WTC11 (cell line): ENCODE results near the gene PLA2G2E. TPM values are rescaled to one million over a fixed set of nuclear protein-coding genes. Genes with fewer than 3 reads are reported as not detected.

ENCODE experiments used
- ATAC-seq: fragments of 200-7000 bp; cut with Tn5 transposase; 2 replicates; pipeline ENCODE4 v1.10.0; 2021; ENCODE audit warnings: mild to moderate bottlenecking, moderate library complexity
- CTCF ChIA-PET: fragments of 300-600 bp; sonication (Branson Sonifier 250); formaldehyde crosslinking; loops from one replicate; lab custom pipeline; 2021; ENCODE audit warnings: antibody characterized with exemption; lab: Charles Lee
- POLR2A ChIA-PET: fragments of 350-600 bp; sonication (Branson Sonifier 250); formaldehyde crosslinking; loops from one replicate; lab custom pipeline; 2021; ENCODE audit warnings: antibody characterized with exemption; lab: Charles Lee
- DNase-seq: peaks from one replicate; pipeline ENCODE4 v3.0.0; 2021; ENCODE audit warnings: low spot score
- H3K27ac Mint-ChIP-seq: 2 replicates; pipeline ENCODE4 v1.8.0; 2021; ENCODE audit warnings: mixed read lengths
- H3K27me3 Mint-ChIP-seq: 2 replicates; pipeline ENCODE4 v1.8.0; 2021; ENCODE audit warnings: low read depth, mild to moderate bottlenecking, moderate library complexity, mixed read lengths
- H3K36me3 Mint-ChIP-seq: 2 replicates; pipeline ENCODE4 v1.8.0; 2021; ENCODE audit warnings: mixed read lengths
- H3K4me1 Mint-ChIP-seq: 2 replicates; pipeline ENCODE4 v1.8.0; 2022; ENCODE audit warnings: mixed read lengths
- H3K4me3 Mint-ChIP-seq: 2 replicates; pipeline ENCODE4 v1.8.0; 2021; ENCODE audit warnings: mild to moderate bottlenecking, moderate library complexity, mixed read lengths
- H3K9me3 Mint-ChIP-seq: 2 replicates; pipeline ENCODE4 v1.8.0; 2021; ENCODE audit warnings: mixed read lengths
- ATF6 ChIP-seq: sonication (generic); formaldehyde crosslinking; IDR thresholded peaks from 2 replicates; pipeline ENCODE4 v1.8.1; 2023; ENCODE audit warnings: mild to moderate bottlenecking, missing genetic modification reagents
- CREM ChIP-seq: sonication (generic); formaldehyde crosslinking; IDR thresholded peaks from 2 replicates; pipeline ENCODE4 v1.8.1; 2022; ENCODE audit warnings: mild to moderate bottlenecking, missing genetic modification reagents, moderate library complexity
- ESRRA ChIP-seq: sonication (generic); formaldehyde crosslinking; IDR thresholded peaks from 2 replicates; pipeline ENCODE4 v1.8.1; 2022; ENCODE audit warnings: mild to moderate bottlenecking, missing genetic modification reagents, borderline replicate concordance
- GABPB1 ChIP-seq: sonication (generic); formaldehyde crosslinking; IDR thresholded peaks from 2 replicates; pipeline ENCODE4 v1.8.1; 2023; ENCODE audit warnings: mild to moderate bottlenecking, missing genetic modification reagents
- GRHL2 ChIP-seq: fragments of 250-450 bp; sonication (Bioruptor Pico); IDR thresholded peaks from 2 replicates; pipeline ENCODE4 v1.8.0; 2022; ENCODE audit warnings: mild to moderate bottlenecking, moderate library complexity; ENCODE audit not compliant: insufficient replicate concordance, severe bottlenecking
- HMGA2 ChIP-seq: fragments of 250-450 bp; sonication (Bioruptor Pico); IDR thresholded peaks from 2 replicates; pipeline ENCODE4 v1.4.0; 2021; ENCODE audit warnings: mild to moderate bottlenecking, moderate library complexity
- KAT7 ChIP-seq: sonication (generic); formaldehyde crosslinking; IDR thresholded peaks from 2 replicates; pipeline ENCODE4 v1.8.1; 2023; ENCODE audit warnings: missing genetic modification reagents, mild to moderate bottlenecking, borderline replicate concordance
- MLX ChIP-seq: sonication (generic); formaldehyde crosslinking; IDR thresholded peaks from 2 replicates; pipeline ENCODE4 v1.8.1; 2023; ENCODE audit warnings: mild to moderate bottlenecking, missing genetic modification reagents, moderate library complexity
- MXD4 ChIP-seq: fragments of 250-450 bp; sonication (Bioruptor Pico); IDR thresholded peaks from 2 replicates; pipeline ENCODE4 v1.8.0; 2021; ENCODE audit warnings: mild to moderate bottlenecking, moderate library complexity, borderline replicate concordance
- NFYB ChIP-seq: sonication (generic); formaldehyde crosslinking; conservative IDR thresholded peaks from 2 replicates; pipeline ENCODE4 v1.8.0; 2022; ENCODE audit warnings: low read depth, missing genetic modification reagents
- PREB ChIP-seq: sonication (generic); formaldehyde crosslinking; IDR thresholded peaks from 2 replicates; pipeline ENCODE4 v1.8.1; 2022; ENCODE audit warnings: mild to moderate bottlenecking, missing genetic modification reagents, moderate library complexity, borderline replicate concordance
- RELA ChIP-seq: sonication (generic); formaldehyde crosslinking; IDR thresholded peaks from 2 replicates; pipeline ENCODE4 v1.8.1; 2022; ENCODE audit warnings: missing genetic modification reagents, mild to moderate bottlenecking, borderline replicate concordance
- SP1 ChIP-seq: sonication (generic); formaldehyde crosslinking; conservative IDR thresholded peaks from 2 replicates; pipeline ENCODE4 v1.8.1; 2022; ENCODE audit warnings: missing genetic modification reagents
- ZBTB21 ChIP-seq: sonication (generic); formaldehyde crosslinking; IDR thresholded peaks from 2 replicates; pipeline ENCODE4 v1.8.1; 2023; ENCODE audit warnings: mild to moderate bottlenecking, missing genetic modification reagents, borderline replicate concordance
- ZNF121 ChIP-seq: sonication (generic); formaldehyde crosslinking; IDR thresholded peaks from 2 replicates; pipeline ENCODE4 v1.8.0; 2023; ENCODE audit warnings: missing genetic modification reagents
- ZNF138 ChIP-seq: sonication (generic); formaldehyde crosslinking; conservative IDR thresholded peaks from 2 replicates; pipeline ENCODE4 v1.8.1; 2022; ENCODE audit warnings: mild to moderate bottlenecking, moderate library complexity, missing genetic modification reagents
- ZNF317 ChIP-seq: sonication (generic); formaldehyde crosslinking; IDR thresholded peaks from 2 replicates; pipeline ENCODE4 v1.8.1; 2023; ENCODE audit warnings: low read depth, mild to moderate bottlenecking, moderate library complexity, missing genetic modification reagents, borderline replicate concordance
- ZNF425 ChIP-seq: fragments of 250-450 bp; sonication (Bioruptor Pico); conservative IDR thresholded peaks from 2 replicates; pipeline ENCODE4 v1.9.0; 2021; ENCODE audit warnings: mild to moderate bottlenecking
- total RNA-seq: library from RNA; stranded (reverse); gene quantifications from 3 replicates; pipeline ENCODE4 v1.2.3, GENCODE V29; 2021
- TF ChIP-seq, protein P1 (sequence below): sonication (generic); formaldehyde crosslinking; IDR thresholded peaks from 2 replicates; pipeline ENCODE4 v1.8.0; 2022; ENCODE audit warnings: mild to moderate bottlenecking, missing genetic modification reagents
- TF ChIP-seq, protein P2 (sequence below): fragments of 250-450 bp; sonication (Bioruptor Pico); IDR thresholded peaks from 2 replicates; pipeline ENCODE4 v1.8.0; 2021; ENCODE audit warnings: mild to moderate bottlenecking
- TF ChIP-seq, protein P3 (sequence below): sonication (generic); formaldehyde crosslinking; conservative IDR thresholded peaks from 2 replicates; pipeline ENCODE4 v1.8.1; 2022; ENCODE audit warnings: mild to moderate bottlenecking, missing genetic modification reagents
- TF ChIP-seq, protein P4 (sequence below): fragments of 250-450 bp; sonication (Bioruptor Pico); IDR thresholded peaks from 2 replicates; pipeline ENCODE4 v1.9.0; 2021; ENCODE audit warnings: moderate library complexity, mild to moderate bottlenecking, inconsistent platforms, borderline replicate concordance
- TF ChIP-seq, protein P5 (sequence below): sonication (generic); formaldehyde crosslinking; conservative IDR thresholded peaks from 2 replicates; pipeline ENCODE4 v1.8.1; 2023; ENCODE audit warnings: mild to moderate bottlenecking, low read depth, missing genetic modification reagents, moderate library complexity

The PLA2G2E gene
- total RNA-seq, 1 experiment from 2014 or later = not detected

DNA sequence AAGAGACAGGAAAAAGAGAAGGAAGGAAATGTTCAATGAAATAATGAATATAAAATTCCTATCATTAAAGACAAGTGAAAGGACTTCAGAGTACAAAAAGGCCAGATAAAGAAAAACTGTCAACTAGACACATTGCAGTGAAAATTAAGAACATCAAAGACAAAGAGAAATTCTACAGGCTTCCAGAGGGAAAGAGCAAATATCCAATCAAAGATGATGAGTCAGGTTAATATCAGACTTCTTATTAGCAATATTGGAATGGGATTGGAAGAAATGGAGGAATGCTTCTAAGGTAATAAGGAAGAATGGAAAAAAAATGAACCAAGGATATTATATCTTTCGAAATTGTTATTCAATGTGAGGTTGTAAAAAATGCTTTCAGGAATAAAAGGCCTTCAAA, 48.2 kb upstream of the PLA2G2E start:
- no peak for TF ChIP-seq ZBTB21 (CRISPR knock-in tag)
- no peak for TF ChIP-seq RELA
- no peak for TF ChIP-seq ZNF121 (CRISPR knock-in tag)
- no peak for TF ChIP-seq SP1
- TF ChIP-seq, protein P1, sequence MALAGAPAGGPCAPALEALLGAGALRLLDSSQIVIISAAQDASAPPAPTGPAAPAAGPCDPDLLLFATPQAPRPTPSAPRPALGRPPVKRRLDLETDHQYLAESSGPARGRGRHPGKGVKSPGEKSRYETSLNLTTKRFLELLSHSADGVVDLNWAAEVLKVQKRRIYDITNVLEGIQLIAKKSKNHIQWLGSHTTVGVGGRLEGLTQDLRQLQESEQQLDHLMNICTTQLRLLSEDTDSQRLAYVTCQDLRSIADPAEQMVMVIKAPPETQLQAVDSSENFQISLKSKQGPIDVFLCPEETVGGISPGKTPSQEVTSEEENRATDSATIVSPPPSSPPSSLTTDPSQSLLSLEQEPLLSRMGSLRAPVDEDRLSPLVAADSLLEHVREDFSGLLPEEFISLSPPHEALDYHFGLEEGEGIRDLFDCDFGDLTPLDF = no peak
- no peak for TF ChIP-seq ESRRA
- TF ChIP-seq, protein P2, sequence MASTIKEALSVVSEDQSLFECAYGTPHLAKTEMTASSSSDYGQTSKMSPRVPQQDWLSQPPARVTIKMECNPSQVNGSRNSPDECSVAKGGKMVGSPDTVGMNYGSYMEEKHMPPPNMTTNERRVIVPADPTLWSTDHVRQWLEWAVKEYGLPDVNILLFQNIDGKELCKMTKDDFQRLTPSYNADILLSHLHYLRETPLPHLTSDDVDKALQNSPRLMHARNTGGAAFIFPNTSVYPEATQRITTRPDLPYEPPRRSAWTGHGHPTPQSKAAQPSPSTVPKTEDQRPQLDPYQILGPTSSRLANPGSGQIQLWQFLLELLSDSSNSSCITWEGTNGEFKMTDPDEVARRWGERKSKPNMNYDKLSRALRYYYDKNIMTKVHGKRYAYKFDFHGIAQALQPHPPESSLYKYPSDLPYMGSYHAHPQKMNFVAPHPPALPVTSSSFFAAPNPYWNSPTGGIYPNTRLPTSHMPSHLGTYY (CRISPR knock-in tag) = no peak
- TF ChIP-seq KAT7 (CRISPR knock-in tag) = no peak
- no peak for TF ChIP-seq ZNF138
- no peak for TF ChIP-seq GABPB1 (CRISPR knock-in tag)
- TF ChIP-seq PREB = no peak
- TF ChIP-seq MXD4 = no peak
- no peak for TF ChIP-seq CREM (CRISPR knock-in tag)
- no peak for TF ChIP-seq NFYB (CRISPR knock-in tag)
- no peak for TF ChIP-seq HMGA2 (CRISPR knock-in tag)
- TF ChIP-seq, protein P3, sequence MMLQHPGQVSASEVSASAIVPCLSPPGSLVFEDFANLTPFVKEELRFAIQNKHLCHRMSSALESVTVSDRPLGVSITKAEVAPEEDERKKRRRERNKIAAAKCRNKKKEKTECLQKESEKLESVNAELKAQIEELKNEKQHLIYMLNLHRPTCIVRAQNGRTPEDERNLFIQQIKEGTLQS = no peak
- no peak for TF ChIP-seq ZNF317 (CRISPR knock-in tag)
- TF ChIP-seq GRHL2 = no peak
- TF ChIP-seq, protein P4, sequence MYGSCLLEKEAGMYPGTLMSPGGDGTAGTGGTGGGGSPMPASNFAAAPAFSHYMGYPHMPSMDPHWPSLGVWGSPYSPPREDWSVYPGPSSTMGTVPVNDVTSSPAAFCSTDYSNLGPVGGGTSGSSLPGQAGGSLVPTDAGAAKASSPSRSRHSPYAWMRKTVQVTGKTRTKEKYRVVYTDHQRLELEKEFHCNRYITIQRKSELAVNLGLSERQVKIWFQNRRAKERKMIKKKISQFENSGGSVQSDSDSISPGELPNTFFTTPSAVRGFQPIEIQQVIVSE (CRISPR knock-in tag) = no peak
- ChIA-PET POLR2A (no interaction called here), CTCF (no interaction called here)
- no peaks in the 10 kb centered on the region for H3K27me3 Mint-ChIP-seq
- no peak overlapping the region for H3K27ac Mint-ChIP-seq
- no peak overlapping the region for H3K4me3 Mint-ChIP-seq
- H3K36me3 Mint-ChIP-seq = no peaks in the 10 kb centered on the region
- ATAC-seq (no peak), DNase-seq (no peak)
- H3K4me1 Mint-ChIP-seq = peaks cover 22% of the 10 kb centered on the region
- H3K9me3 Mint-ChIP-seq = 0 out of 2 replicates have a peak, but pooled peaks cover 5% of the 10 kb centered on the region

- CTCF ChIA-PET = no interaction called here
- no peaks in the 10 kb centered on the region for H3K27me3 Mint-ChIP-seq
- no peak for DNase-seq
- no peak overlapping the region for H3K27ac Mint-ChIP-seq
- POLR2A ChIA-PET = no interaction called here
- ATAC-seq = no peak
- 0 out of 2 replicates have a peak, but pooled peaks cover 3% of the 10 kb centered on the region for H3K36me3 Mint-ChIP-seq
- no peak overlapping the region for H3K4me3 Mint-ChIP-seq
- H3K4me1 Mint-ChIP-seq = peaks cover 15% of the 10 kb centered on the region
- H3K9me3 Mint-ChIP-seq = peaks cover 12% of the 10 kb centered on the region
- no peak for TF ChIP-seq ZBTB21 (CRISPR knock-in tag)
- TF ChIP-seq, protein P5, sequence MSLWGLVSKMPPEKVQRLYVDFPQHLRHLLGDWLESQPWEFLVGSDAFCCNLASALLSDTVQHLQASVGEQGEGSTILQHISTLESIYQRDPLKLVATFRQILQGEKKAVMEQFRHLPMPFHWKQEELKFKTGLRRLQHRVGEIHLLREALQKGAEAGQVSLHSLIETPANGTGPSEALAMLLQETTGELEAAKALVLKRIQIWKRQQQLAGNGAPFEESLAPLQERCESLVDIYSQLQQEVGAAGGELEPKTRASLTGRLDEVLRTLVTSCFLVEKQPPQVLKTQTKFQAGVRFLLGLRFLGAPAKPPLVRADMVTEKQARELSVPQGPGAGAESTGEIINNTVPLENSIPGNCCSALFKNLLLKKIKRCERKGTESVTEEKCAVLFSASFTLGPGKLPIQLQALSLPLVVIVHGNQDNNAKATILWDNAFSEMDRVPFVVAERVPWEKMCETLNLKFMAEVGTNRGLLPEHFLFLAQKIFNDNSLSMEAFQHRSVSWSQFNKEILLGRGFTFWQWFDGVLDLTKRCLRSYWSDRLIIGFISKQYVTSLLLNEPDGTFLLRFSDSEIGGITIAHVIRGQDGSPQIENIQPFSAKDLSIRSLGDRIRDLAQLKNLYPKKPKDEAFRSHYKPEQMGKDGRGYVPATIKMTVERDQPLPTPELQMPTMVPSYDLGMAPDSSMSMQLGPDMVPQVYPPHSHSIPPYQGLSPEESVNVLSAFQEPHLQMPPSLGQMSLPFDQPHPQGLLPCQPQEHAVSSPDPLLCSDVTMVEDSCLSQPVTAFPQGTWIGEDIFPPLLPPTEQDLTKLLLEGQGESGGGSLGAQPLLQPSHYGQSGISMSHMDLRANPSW (CRISPR knock-in tag) = no peak
- TF ChIP-seq ZNF138 = no peak
- TF ChIP-seq MLX (CRISPR knock-in tag) = no peak
- TF ChIP-seq ZNF425 (CRISPR knock-in tag) = no peak
- TF ChIP-seq ATF6 (CRISPR knock-in tag) = no peak
Measured at GRCh38 chr1:19969898-19970660, 46.7 kb upstream of the PLA2G2E start.
